Glutamatergic neuron (in vitro differentiated cells): ENCODE results near the gene HHATL. TPM values are rescaled to one million over a fixed set of nuclear protein-coding genes. Genes with fewer than 3 reads are reported as not detected.

Experiments
- DNase-seq: peaks from one replicate; pipeline ENCODE4 v3.0.0; 2022
- H3K27ac Mint-ChIP-seq: one replicate; pipeline ENCODE4 v1.8.0; 2020; ENCODE audit warnings: mild to moderate bottlenecking, mixed read lengths, inconsistent platforms; ENCODE audit not compliant: unreplicated experiment
- H3K27me3 Mint-ChIP-seq: one replicate; pipeline ENCODE4 v1.8.0; 2020; ENCODE audit warnings: mild to moderate bottlenecking, moderate library complexity, mixed read lengths, inconsistent platforms; ENCODE audit not compliant: unreplicated experiment
- H3K36me3 Mint-ChIP-seq: one replicate; pipeline ENCODE4 v1.8.0; 2020; ENCODE audit warnings: mild to moderate bottlenecking, mixed read lengths, inconsistent platforms; ENCODE audit not compliant: unreplicated experiment
- H3K4me1 Mint-ChIP-seq: one replicate; pipeline ENCODE4 v1.8.0; 2020; ENCODE audit warnings: mild to moderate bottlenecking, low read depth, mixed read lengths, inconsistent platforms; ENCODE audit not compliant: unreplicated experiment
- H3K4me3 Mint-ChIP-seq: one replicate; pipeline ENCODE4 v1.8.0; 2020; ENCODE audit warnings: mild to moderate bottlenecking, mixed read lengths, inconsistent platforms; ENCODE audit not compliant: unreplicated experiment
- H3K9me3 Mint-ChIP-seq: one replicate; pipeline ENCODE4 v1.8.0; 2020; ENCODE audit warnings: mild to moderate bottlenecking, moderate library complexity, mixed read lengths, inconsistent platforms; ENCODE audit not compliant: unreplicated experiment
- CTCF ChIP-seq: fragments of 200-600 bp; sonication (generic); IDR thresholded peaks from one replicate; pipeline ENCODE4 v1.5.0; 2021; ENCODE audit not compliant: partially characterized antibody, unreplicated experiment
- total RNA-seq: library from RNA; stranded (reverse); fragmentation: NEBNext Ultra II Directional; extraction: Animal tissue kit (Norgen Biotek cat#: 25700); gene quantifications from one replicate; pipeline ENCODE4 v1.2.1, GENCODE V29; 2021; ENCODE audit not compliant: unreplicated experiment

Gene HHATL
- total RNA-seq, 1 donor from 2014 or later: 7.6 TPM

DNA sequence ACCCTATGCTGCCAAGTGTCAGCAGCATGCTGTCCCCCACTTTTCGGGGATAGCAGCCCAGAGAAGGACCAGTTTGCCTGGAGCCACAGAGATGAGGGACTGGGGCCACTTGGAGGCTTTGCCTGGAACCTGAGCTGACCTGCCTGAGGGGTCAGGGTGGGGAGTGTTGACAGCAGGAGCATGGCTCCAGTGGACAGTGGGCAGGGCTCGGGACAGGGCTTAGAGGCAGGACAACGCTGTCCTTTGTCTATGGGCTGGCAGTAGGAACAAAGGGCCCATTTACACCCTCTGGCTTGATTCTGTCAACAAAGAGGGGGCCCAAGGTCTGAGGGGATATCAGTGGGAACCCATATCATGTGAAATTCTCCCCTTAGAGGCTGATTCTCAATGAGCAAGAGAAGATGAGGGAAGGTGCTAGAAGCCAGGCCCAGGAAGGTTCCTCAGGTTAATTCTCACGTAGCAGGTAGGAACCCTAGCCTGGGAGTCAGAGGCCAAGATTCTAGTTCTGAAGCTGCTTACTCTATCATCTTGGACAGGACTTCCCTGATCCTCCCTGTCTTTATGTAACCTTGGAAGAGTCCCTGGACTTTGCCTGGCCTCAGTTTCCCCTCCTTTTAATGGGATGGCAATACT is 29.7 kb upstream of the HHATL start:
- TF ChIP-seq CTCF: no peak
- no peak for DNase-seq
- Mint-ChIP-seq H3K4me3 (no peak overlapping the region), H3K9me3 (peaks cover 3% of the 10 kb centered on the region), H3K27ac (no peak overlapping the region), H3K4me1 (peaks cover 3% of the 10 kb centered on the region), H3K36me3 (no peaks in the 10 kb centered on the region), H3K27me3 (peaks cover 8% of the 10 kb centered on the region)

DNA sequence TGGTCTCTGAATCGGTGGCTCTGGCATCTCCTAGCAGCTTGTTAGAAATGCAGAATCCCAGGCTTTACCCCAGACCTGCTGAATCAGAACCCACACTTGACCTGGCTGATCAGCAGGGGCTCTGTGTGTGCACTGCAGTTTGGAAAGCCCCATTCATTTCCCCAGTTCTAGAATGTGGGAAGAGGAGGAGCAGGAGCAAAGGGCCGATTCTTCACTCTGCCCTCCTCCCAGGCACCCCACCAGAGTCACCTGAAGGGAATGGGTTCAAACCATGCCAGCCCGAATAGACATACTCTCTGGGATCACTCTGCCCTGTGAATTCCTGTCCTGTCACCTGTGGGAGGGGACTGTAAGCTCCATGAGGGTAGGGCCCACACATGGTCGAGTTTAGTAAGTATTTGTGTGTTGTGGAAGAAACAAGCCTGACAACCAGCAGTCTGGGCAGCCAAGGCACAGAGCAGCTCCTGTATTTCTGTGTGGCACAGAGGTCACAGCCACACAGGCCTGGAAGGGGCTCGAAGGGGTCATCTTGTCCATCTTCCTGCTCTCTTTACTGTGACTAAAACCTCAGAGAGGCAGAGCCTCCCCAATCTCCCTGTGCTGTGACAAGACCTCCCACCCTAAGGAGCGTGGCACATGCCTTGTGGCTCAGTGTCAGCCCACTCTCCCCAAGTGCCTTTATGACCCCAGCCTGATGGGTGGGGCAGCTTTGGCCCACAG is 29.0 kb upstream of the HHATL start:
- TF ChIP-seq CTCF: no peak
- Mint-ChIP-seq H3K36me3 (no peaks in the 10 kb centered on the region), H3K4me1 (peaks cover 3% of the 10 kb centered on the region), H3K9me3 (peaks cover 3% of the 10 kb centered on the region), H3K27me3 (peaks cover 8% of the 10 kb centered on the region), H3K4me3 (no peak overlapping the region), H3K27ac (no peak overlapping the region)
- no peak for DNase-seq

DNA sequence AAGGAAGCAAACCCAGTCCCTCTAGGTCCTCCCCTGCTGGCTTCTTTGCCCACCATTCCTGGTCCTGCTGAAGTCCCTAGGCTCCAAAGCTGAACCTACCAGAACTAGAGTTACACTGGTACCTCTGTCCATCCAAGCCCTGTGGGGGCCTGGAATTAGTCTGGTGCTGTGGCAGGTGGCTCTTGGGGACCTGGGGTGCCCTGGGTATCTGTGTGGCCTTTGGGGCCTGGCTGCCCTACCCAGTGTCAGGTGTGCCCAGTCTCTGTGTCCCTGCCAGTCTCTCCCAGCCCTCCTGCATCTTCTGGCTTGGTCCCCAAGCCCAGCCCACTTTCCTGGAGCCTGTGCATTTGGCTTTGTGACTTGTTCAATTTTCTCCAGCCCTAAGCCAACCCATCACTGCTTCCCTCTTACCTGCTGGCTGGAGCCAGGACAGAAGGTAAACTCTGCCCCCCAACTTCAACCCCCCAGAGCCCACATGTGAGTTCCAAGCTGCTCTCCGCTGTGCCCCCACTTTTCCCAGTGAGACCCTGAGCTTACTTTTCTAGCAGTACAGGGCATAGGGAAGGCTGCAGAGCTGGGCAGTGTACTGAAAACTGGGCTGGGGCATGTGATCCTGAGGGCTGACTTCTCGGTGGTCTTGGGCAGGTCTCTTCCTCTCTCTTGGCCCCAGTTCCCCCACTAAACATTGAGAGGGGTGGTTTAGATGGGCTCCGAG is 28.3 kb upstream of the HHATL start:
- Mint-ChIP-seq H3K9me3 (peaks cover 3% of the 10 kb centered on the region), H3K36me3 (no peaks in the 10 kb centered on the region), H3K27ac (no peak overlapping the region), H3K27me3 (peaks cover 8% of the 10 kb centered on the region), H3K4me3 (no peak overlapping the region), H3K4me1 (peaks cover 3% of the 10 kb centered on the region)
- TF ChIP-seq CTCF: no peak
- DNase-seq: no peak

- Mint-ChIP-seq H3K36me3 (no peaks in the 10 kb centered on the region), H3K9me3 (peaks cover 3% of the 10 kb centered on the region), H3K4me3 (no peak overlapping the region), H3K4me1 (peaks cover 3% of the 10 kb centered on the region), H3K27ac (no peak overlapping the region), H3K27me3 (peaks cover 8% of the 10 kb centered on the region)
- no peak for TF ChIP-seq CTCF
- DNase-seq: no peak
Measured at GRCh38 chr3:42730294-42730693, 27.7 kb upstream of the HHATL start.
